CD4-positive, alpha-beta T cell treated with Interleukin-15 for 4 hours (primary cell): ENCODE results near the gene ENPP6.

ENCODE experiments used
- DNase-seq: peaks from one replicate; pipeline ENCODE4 v3.0.0-alpha.2; 2020; ENCODE audit warnings: low spot score

Gene ENPP6

DNA sequence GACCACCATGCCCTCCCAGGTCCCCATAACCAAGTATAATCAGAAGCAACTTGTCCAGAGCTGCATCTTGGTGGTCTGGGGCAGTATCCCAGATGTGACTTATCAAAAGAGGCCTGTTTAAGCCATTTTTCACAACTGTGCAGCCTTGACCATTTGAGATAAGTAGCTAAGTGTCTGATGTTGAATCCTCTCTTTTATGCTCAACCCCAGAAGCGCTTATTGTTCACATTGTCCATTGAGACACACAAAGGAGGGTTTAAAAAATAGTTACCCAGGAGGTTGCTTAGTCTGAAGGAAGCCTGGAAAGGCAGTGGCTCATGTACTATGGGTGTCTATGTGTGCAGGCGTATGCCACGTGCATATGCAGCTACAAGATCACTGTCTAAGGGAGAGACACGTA lies 27.0 kb downstream of the ENPP6 start:
- no peak for DNase-seq

DNA sequence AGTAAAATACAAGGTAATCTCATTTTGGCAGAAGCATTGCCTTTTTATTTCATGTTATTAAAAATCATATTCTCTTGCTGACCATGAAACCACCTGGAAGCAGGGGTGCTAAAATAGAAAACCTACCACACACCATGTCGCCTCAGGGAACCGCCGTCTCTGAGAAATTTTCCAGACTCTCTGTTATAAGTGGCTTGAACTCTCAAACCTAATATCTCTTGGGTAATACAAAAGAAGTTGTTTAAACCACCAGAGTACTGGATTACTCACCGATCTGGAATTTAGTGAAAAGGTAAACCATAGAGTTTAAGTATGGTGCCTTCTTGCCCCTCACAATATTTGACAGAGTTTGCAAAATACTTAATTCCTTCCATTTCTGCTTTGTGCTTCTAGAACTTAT lies 27.7 kb downstream of the ENPP6 start:
- DNase-seq = no peak

DNA sequence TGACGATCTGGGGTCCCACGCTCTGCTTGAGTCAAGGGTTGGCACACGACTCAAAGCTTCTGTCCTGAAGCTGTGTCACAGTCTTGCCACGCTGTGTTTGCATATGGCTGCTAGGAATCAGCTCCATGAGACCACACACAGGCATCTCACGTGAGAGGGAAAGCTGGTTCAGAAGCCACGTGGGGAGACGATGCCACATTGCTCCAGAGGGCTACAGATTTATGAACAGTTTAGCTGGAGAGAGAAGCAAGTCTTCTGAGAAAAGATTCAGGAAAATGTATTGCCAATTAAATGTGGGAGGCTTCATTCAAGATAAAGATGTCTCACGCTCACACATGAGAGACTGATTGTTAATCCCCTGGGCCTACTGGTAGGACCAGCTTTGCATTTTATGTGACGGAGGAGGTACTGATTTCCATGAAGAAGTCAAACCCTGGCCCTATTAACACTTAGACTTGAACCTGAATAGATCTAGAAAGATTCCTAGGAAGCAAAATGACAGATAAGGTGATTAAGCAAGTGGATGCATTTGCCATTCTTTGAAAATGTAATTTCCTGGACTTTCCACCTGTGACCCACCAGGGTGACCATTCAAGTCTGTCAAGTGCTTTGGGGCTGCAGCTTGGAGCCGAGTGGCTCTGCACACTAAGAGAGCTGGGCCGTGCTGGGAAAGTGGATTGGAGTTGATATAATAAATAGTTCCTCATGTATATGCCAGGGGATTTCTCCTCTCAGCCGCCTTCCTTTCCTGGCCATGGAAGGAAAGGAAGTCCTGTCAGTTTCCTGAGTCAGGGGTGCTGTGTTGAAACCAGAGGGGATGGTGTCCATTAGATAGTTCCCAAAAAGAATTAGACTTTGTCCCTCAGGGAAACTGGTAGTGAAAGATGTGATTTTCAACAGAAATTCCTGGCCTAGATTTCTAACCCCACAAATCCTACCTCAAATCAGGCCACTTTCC lies 29.0 kb downstream of the ENPP6 start:
- no peak for DNase-seq

DNA sequence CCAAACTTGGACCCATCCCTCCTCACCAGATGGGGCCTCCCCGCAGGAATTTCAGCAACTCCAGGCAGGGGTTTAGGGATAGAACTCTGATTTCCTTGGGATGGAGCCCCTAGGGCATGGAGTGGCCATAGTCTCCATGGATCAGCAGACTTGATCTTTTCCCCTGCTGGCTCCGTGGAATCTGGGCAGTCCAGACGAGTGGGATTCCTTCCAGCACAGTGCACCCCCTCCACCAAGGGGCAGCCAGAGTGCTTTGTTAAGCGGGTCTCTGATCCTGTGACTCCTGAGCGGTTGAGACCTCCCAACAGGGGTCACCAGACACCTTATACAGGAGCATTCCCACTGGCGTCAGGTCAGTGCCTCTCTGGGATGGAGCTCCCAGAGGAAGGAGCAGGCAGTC lies 40.4 kb downstream of the ENPP6 start:
- no peak for DNase-seq

DNA sequence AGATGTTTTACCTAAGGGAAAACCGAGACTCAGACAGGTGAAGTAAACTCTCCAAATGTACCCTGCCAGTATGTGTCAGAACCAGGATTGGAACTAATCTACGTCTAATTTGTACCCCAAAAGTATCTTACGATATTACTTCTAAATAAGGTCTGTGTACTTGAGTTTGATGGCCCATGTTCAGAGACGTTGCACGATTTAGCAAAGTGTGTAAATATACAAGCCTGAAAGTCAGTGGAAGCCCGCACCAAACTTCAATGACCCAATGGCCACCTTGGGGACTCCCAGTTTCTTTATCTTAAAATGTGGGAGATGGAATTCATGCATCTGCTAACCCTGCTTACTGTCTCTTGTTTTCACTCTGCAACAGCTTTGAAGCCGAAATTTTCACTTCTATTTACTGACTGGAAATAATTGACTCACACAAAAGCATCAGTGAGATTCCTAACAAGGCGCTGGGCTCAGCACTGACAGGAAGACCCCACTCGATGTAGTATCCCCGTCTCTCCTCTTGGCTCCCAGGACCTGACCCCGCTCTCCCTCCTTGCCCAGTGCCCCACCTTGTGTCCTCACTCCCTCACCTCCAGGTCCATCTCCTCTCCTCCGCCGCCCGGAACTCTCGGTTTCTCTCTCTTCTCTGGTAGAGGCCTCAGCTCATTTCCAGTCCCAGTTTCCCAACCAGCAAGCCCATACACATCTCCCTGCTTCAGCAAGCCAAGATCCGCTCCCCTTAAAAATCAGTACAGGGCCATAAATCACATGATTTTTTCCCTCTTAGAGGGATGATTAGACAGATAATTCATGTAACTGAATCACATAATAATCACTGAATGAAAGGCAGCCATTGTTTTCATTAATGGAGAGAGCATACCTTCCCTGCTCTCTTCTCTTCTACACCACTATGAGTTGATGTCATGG lies 42.8 kb downstream of the ENPP6 start:
- no peak for DNase-seq

DNA sequence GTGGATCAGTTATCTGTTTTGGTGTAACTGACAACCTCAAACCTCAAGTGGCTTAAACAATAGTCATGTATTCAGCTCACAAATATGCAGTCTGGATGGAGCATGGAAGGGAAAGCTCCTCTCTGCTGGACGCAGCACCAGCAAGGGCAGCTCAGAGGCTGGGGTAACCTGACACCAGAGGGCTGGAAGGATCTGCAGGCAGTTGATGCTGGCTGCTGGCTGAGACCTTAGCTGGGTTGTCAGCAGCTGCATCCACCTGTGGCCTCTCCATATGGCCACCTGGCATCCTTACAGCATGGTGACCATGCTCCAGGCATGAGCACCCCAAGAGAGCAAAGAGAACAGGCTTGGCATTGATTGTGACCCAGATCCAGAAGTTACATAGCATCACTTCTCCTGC lies 46.7 kb downstream of the ENPP6 start:
- DNase-seq = no peak

DNA sequence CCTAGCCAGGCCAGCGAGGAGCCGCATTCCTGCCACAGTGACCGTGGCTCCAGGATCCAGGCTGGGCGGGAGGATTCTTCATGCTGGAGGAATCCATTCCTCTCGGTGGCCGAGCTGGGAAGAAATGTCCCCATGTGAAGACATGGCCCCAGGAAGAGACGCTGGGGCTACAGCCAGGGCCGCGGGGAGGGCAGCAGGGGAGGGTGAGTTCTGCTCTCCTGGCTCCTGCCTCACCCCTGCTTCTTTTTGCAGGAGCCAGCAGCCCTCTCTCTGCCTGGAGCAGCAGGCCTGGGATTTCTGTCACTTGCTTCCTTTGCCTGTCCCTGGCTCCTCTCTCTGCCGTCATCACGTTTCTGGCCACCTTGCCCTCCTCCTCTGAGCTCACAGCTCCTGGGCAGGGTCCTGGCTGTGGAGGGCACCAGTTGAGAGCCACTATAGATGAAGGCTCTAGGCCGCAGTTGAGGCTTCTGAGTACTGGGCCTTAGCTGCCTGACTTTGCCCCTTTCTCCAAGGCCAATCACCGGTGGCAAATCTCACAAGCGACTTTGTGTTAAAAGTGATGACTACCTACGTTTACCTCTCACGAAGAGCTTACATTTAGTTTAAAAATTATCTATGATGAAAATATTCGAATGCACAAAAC lies 48.3 kb downstream of the ENPP6 start:
- no peak for DNase-seq

DNA sequence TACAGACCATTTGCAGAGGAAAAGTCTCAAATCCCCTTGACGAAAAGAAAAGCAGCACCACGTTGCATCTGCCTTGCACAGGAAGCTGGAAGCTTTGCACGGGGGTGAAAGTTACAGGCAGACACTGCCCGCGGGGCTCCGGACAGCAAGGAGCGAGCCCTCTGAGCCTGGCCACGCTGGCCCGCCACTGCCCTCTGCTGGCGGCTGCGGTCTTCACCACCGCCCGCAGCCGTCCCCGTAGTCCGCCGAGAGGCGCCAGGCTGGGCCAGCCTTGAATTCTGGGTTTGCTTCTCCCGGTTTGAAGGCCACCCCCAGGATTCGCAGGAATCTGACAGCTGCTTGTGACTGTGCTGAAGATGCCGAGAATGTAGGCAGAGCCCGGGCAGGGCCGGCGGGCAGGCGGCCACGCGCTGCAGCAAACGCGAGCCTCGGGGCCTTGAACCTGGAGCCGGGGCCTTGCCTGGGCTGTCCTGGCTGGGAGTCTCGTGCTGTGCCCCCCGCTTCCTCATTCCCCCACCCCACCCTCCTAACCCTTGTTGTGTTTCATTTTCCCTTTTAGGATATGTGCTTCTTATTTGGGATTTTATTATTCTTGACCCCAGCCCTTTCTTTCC lies 49.2 kb downstream of the ENPP6 start:
- DNase-seq = peak; percentile 33

DNA sequence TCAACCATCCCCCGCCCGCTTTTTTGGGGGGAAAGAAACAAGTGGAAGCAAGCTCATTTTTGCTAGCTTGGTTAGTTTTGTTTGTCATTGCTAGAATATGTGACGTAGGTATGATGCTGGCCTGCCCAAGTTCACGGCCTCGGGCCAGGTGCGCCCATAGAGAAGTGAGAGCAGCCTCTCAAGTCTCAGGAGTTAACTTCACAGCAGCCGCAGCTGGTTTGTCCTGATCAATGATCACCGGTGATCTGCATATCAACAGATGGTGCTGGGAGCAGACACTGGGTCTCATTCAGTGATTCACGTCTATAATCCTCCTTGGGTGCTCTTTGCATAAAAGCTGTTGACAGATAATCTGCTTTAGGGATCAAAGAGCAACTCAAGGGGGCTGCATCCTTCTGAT lies 50.1 kb downstream of the ENPP6 start:
- DNase-seq = no peak

DNA sequence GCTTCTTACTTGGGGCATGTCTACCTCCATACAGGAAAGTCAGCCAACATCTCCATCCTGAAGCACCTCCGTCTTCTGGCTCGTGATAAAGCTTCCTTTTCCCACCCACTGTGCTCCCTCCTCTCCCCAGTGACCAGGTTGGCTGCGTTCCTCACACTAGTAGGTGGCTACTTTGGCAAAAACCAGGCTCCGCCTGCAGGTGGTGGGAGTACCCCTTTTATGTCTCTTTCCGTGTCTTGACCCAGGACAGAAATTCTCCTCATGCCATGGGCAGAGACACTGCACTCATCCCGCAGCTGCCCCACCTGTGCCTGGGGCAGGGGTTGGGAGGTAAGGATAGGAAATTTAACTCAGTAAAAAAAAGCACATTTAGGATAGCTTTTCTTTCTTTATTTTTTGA lies 50.9 kb downstream of the ENPP6 start:
- DNase-seq = no peak

DNA sequence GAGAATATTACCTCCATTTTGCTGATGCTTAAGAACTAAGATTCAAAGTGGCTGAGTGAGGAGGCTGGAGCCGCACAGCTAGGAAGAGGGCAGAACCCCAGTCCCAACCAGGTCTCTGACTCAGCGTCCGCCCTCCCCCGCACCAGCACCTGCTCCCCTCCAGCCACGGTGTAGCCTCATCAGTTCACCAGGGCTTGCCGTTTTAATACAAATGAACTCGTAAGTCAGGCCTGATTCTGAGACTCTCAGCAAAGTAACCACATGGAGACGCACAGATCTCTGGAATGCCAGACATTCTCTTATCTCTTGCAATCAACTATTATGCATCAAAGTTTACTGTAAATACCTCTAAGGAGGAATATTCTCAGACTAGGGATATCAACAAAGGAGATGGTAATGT lies 52.4 kb downstream of the ENPP6 start:
- no peak for DNase-seq

DNA sequence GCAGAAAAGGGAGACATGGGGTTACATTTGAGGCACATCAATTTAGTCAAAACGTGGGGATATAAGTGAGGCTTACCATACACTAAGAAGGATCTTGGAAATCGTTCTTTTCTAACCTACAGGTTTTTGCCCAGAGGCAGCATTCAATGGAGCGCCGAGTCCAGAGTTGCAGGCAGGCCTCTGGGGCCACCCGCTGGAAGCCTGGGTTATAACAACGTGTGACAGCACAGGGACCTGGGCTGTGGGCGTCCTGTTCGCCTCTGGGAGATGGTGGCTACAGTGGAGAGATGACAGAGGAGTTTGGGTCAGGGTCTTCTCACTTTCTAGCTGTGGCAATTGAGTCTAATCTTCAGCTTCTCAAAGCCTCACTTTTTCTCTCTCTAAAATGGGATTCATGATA lies 53.9 kb downstream of the ENPP6 start:
- no peak for DNase-seq

DNA sequence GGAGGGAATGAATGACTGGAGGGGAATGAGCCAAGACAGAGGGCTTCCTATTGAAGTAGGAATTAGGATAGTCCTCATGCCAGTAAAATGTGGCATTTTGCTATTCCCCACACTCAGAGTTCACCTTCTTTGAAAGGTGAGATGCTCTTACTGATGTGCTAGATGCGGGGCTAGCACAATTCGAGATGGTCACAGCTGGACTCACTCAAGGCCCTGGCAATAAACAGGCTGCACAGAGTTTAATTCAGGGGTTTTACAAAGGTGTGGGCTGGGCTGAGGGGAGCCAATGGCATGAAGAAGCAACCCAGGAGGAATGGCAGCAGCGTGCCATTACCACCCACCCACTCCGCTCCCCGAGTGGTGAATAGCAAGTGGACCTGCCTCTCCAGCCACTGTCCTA lies 55.1 kb downstream of the ENPP6 start:
- DNase-seq = no peak

DNA sequence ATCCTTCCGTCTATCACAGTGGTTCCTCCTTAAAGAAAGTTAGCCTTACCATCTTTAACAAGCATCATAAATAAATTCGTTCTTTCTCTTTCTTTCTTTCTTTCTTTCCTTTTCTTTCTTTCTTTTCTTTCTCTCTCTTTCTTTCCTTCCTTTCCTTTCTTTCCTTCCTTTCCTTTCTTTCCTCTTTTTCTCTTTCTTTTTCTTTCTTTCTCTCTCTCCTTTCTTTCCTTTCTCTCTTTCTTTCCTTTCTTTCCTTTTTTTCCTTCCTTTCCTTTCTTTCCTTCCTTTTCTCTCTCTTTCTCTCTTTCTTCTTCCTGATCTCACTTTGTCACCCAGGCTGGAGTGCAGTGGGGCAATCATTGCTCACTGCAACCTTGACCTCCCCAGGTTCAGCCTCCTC lies 60.4 kb downstream of the ENPP6 start:
- no peak for DNase-seq

DNA sequence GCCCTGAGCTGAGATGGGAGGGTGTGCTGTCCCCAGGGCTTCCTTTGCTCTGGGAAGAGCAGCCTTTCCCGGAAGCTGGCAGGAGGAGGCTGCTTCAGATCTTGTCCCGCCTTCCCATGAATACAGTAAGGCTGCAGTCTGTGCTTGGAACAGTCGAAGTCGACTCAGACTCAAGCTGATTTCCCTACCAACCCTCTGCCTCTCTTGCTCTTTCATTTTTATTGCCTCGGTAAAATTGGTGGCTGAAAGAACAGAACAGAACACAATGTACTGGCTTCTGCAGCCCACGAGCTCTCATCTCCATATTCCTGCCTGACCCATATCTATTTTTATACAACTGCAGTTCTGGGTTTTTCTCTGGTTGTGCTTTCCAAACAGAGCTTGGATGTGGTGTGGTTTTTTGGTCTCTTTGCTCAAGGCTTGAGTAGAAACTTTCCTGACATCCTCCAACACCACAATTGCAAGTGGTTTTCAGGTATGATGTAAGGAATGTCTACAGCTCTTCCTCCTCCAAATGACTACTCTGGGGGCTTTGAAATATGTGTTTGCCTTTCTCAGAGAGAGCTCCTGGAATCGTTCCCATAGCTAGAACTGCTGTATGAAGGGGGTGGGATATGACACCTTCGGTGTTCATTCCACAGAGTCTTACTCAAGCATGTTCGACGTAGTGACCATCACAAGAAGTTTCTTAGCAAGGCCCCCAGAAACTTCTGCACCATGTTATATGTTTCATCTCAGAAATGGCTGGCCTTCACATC lies 61.3 kb downstream of the ENPP6 start:
- DNase-seq = no peak

DNA sequence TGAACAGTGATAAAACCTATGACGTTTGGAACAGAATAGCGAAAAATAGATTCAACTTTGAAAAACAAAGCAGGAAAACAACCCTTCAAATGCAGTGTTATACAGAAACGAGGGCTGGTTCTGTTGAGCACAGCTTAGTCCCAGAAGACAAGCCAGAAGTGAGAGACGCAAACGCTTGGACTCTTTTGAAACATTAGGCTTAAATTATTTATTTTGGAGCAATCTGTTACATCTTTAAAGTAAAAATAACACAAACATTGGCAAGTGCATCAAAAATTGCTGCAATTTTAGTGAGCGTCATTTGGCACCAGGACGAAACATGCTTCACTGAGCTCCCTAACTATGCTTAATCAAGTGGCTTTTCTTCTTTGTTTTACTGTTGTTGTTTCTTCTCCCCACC lies 63.5 kb downstream of the ENPP6 start:
- DNase-seq = no peak

DNA sequence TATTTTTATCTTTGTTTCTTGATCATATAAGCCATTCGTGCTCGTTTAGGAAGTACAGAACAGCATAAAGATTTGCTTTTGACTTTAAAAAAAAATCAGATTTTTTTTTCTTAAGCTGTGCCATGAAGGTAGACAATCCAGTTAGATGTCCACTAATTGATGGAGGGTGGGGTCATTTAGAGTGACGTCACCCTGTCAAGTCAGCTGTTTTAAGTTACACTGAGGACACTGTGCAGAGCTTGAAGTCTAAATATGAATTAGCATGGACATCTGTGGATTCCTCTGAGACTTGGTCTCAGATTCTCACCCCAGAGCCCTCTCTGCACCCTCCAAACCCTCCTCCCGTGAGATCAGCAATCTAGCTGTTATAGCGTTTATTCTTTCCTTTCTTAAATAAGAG lies 63.9 kb downstream of the ENPP6 start:
- no peak for DNase-seq

DNA sequence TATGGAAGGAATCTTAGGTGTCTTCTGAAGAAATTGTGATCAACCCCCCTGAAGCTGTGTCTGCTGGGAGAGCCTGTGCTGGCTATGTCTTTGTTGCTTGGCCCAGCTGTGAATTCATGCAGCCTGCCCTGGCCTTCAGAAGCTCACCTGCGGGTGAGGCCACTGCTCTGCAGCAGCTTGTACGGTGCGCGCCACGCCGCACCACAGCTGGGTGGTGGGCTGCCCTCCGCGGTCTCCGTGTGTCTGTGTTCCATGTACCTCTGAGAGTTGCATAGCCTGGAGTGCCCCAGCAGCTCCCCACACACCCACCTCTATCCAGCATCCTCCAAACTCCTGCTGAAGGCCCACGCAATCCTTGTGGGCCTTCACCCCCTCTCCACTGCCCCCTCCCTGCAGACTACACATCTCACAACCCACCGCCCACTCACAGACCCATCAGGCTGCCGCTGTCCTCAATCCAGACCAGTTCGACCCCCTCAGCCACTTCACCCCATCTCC lies 65.6 kb downstream of the ENPP6 start:
- DNase-seq = no peak

DNA sequence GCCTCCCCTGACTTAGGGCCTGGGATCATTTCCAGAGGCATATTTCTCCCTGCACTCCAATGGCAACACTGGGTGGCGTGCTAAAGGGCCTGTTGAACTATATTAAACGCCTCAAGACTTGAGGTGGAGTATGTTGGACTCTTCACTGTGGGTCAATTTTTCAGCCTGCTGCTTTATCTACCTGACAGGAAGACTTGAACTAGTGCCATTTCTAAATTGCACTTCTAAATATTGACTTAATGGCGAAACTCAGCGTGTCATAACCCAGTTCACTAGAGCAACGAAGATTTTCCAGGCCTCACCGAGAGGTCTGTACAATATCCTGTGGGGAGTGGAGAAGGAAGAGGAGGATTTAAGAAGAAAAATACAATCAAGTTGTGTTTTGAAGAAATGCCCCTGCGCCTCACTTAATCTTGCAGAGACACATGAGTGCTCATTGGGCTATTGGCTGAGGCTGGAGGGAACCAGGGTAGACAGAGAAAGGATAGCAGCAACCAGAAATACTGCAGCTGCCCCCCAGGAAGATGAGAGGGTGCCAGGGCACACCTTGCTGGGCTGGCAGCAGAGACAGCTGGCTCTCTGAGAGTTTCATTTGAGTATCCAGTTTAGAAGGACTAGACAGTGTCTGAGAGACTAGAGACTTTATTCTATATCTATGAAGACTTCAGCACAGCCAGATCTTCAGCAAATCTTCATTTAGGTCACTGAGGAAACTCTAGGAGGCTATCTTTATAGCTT lies 67.4 kb downstream of the ENPP6 start:
- DNase-seq = no peak
